ENCODE measurements around the gene COL16A1.

COL16A1 gene

DNA sequence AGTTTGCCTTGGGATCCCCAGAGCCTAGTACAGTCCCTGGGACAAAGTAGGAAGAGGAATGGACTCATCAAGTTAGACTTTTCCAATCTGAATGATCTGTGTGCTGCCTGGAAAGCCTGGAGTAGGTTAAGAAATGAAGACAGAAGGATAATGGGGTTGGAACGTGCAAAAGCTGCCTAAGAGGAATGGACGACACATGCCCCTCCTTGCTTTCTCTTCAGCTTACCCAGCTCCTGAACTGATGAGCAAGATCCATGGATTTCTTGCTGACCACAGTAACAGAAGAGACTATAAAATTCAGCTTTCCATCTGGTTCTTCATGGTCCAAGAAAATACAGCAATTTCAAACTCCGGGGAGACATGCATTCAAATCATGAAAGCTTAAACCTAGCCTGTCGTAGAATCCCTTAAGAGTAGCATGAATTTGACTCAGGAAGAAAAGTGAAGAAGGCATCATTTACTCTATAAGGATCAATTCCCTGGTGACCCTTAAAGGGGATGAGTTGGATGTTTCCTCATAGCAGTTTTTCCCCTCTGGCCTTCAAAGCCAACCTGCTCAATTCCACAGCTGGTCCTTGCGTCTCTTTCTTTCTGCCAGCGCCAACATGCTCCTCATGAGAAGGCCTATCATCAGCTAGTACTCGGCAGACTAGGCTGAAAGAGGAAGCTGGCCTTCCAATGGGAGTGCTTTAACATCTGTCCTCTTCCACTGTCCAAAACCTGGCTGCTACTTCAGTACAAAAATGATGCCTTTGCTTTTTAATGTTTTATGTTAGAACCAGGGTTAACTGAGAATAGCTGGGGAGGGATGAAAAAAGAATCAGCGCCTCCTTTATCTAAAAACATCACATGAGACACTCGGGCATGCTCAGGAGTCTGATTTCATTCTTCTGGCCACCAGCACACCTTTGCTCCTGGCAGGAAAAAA, 53.4 kb downstream of the COL16A1 start:
- DNase-seq (ENCODE audit: low read depth in 2 of 2, low spot score in 1 of 2): no peak

DNA sequence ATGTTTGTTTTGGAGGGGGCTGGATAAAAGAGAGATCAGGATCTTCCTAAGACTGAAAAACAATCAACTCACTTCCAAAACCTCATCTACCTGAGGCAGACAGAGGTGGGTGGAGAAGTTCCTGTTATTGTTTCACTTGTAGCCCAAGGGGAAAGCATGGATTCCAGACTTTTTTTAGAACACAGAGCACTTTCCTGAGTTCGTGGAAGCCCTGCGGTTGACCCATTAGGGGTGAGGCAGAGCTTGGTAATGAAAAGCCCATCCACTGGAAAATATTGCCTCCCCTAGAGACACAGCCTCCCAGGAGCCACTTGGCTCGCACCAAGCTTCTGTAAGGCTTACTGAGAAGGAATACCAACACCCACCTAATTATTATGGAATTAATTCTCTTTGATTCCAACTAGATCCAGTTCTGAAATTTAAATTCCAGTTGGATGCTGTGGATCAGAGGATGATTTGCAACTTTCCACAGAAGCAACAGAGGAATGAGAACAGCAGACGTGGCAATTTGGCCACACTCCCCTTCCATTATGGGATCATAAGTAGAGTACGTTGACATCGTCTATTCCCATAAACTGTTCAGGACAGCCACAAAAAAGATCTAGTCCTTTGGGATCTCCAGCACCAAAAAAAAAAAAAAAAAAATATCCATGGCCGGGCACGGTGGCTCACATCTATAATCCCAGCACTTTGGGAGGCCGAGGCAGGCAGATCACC, 55.0 kb downstream of the COL16A1 start:
- DNase-seq (ENCODE audit: low read depth in 2 of 2, low spot score in 1 of 2): no peak

DNA sequence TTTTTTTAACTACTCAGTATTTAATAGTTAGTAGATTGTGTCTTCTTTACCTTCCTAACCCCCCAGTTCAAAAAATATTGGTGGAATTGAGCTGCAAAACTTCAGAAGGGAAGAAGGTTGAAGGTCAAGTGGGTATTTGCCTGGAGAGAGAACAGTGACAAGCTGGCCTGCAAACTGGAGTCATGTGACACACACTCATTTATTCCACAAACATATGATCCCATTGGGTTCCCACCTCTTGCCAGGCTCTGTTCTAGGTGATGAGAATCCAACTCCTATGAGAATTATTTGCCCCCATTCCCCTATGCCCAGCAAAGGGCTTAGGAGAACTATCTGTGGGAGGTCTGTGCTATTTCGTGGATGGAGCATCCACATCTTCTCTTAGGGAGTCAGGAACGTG, 55.6 kb downstream of the COL16A1 start:
- no peak for DNase-seq (ENCODE audit: low read depth in 2 of 2, low spot score in 1 of 2)

DNA sequence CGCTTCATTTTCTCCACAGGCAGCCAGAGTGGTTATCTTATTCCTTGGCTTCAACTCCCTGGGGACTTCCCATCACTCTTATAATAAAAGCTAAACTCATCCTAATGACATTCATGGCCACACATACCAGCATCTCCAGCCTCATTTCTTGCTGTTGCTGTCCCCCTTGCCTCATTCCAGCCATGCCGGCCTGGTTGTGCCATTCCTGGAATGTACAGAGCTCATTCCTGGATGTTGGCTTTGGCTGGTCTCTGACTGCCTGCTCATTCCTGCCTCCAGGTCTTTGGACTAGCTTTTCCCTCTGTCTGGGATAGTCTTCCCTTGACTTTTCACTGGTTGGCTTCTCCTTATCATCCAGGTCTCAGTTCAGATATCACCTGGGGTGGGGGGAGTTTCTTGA, 56.7 kb downstream of the COL16A1 start:
- DNase-seq (ENCODE audit: low read depth in 2 of 2, low spot score in 1 of 2): no peak

DNA sequence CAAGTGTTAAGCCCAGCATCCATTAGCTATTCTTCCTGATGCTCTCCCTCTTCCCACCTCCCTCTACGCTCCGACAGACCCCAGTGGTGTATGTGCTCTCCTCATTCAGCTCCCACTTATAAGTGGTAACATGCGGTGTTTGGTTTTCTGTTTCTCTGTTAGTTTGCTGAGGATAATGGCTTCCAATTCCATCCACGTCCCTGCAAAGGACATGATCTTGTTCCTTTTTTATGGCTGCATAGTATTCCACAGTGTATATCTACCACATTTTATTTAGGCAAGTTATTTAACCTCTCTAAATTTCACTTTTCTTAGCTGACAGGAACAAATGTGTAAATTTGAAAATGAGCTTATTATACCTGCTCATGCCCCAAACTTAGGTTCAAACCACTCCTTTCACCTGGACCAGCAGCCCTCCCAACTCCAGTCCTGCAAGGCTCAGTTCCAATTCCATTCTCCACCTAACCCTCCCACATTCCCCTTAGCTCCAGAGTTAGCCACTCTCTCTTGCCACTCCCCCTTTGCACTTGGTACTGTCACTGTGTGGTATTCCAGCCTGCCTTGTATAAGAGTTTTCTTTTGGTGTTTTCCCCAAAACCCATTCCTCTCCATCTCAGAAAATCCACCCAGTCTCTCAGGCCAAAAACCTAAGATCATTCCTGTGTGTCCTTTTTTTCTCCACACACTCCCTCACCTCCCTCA, 57.4 kb downstream of the COL16A1 start:
- no peak for DNase-seq (ENCODE audit: low read depth in 2 of 2, low spot score in 1 of 2)

DNA sequence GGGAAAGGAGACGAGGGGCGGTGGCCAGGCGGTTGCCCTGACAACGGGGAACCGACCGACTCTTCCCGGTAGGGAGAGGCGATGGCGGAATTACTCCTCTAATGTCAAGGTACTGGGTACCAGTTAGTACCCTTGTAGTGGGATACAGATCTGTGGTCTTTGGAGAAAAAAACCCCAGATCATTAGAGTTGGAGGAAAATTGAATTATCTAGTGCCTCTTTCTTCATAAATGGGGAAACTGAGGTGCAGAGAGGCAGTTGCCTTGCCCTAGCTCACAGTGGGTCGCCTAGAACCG, 58.6 kb downstream of the COL16A1 start:
- no peak for DNase-seq (ENCODE audit: low read depth in 2 of 2, low spot score in 1 of 2)

DNA sequence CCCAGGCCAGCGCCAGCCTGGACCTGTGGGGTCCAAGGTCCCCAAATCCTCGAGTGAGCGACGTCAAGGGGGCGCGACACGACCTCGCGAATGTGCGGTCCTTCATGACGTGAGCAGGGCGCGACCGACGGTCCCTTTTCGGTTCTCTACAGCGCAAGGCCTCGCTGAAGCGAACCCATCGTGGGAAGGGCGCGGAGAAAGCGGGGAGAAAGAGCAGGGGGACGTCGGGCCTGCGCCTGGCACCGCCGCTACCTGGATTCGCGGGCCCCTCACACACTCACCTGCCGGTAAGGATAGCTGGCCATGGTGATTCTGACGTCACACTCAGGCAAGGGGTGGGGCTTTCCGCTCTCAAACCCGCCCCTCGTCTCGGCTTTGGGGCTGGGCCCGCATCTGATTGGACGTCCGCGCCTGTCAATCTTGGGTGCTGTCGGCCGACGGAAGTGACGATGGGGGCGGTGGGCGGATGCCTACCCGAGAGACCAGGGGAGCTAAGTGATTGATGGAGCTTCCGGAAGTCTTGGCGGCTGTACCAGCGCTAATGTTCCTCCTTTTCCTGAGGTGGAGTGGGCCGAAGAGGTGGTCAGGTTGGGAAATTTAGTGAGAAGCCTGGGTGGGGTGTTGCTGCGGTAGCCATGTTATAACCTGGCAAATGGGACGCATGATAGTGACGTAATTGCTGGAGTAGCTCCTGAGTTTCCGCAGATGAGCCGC, 59.1 kb downstream of the COL16A1 start, which contains the start of gene PEF1:
Gene PEF1 (minus strand): TSS at position 317 of the 714 bp plus-strand sequence. CDS start 12 bp downstream, at position 305.
- peak; percentile 98 for DNase-seq (ENCODE audit: low read depth in 2 of 2, low spot score in 1 of 2)

DNA sequence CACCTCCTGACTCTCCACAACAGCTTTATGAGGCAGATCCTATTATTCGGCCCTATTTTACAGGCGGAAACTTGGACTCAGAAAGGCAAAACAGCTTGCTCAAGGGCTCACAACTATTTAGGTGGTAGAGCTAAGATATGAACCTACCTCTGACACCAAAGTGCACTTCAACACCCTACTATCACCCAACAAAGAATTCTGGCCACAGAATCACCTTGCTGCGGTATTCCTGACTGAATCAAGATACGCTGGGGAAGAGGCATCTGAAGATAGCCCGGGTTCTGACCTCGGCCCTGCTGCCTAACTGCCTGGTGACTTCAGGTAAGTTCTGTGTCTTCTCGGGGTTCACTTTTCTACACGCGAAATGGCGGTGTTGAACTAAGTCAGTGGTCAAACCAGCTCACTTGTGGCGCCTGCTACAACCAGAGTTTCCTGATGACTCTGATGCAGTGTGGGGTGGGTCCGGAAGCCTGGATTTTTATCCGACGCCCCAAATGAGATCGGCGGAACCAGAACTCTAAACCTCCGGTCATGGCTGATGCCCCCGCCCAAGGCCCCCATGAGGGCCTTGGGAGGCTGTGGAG, 59.7 kb downstream of the COL16A1 start:
- DNase-seq (ENCODE audit: low read depth in 2 of 2, low spot score in 1 of 2): peak in 1 of 2 donors; percentile 10

DNA sequence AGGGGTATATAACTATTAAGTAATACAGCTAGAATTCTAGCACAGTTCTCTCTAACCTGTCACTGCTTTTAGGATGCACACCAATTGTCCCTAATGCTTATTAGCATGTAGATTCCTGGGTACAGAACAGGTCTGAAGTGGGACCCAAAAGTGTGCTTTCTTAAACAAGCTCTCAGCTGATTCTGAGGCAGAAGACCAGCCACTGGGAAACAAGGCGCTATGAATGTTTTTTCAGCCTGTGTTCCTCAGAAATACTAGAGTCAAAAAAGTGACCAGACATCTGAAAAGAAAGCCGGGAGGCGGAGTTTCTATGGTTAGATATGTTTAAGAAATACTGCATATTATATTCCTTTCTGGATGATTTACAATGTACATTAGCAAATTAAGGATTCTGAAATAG, 60.9 kb downstream of the COL16A1 start:
- DNase-seq (ENCODE audit: low read depth in 2 of 2, low spot score in 1 of 2): no peak

DNA sequence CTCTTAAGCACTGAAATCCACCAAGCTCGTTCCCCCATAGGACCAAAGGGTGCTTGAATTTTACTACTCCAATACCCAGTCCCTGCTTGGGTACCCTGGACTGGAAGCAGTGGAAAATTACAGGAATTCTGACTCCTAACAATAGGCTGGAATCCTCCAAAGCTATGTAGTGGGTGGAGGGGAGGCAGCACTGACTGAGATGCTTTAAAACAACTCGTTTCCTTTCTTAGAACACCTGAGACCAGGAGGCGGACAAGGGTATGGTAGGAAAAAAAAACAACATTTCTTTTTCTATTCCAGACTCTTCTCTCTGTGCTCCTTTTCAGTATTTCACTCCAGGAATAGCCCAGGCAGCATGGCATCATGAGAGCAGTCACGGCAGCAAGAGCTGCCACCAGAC, 61.5 kb downstream of the COL16A1 start:
- no peak for DNase-seq (ENCODE audit: low read depth in 2 of 2, low spot score in 1 of 2)

DNA sequence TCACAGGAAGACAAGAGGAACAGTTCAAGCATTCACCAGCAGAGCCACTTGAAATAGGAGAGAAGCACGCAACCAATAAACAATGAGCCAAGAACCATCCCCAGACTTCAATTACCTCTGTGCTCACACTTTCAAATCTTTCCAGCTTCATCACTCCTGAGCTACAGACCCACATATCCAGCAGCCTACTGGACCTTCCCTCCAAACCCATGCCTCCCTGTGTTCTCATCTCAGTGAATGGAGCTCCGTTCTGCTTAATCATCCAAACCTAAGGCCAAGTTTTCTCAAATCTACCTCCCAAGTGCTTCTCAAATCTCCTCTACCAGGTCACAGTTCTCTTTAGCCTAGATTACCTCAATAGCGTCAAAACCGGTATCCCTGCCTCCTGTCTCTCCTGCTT, 62.9 kb downstream of the COL16A1 start:
- no peak for DNase-seq (ENCODE audit: low read depth in 2 of 2, low spot score in 1 of 2)

DNA sequence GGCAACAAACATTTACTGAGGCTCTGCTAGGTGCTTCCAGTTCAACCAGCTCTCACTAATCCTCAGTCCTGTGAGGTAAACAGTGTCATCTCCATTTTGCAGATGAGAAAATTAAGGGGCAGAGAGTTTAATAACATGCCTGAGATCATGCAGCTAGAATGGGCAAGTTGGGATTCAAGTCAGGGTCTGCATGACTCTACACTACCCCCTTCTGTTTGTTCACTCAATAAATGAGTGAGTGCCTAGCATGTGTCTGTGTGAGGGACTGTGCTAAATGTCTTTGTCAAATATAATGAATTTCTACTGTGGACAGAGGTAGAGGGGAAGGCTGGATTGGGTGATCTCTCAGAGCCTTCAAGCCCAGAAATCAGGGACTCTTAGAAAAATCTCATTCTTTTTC, 63.6 kb downstream of the COL16A1 start:
- no peak for DNase-seq (ENCODE audit: low read depth in 2 of 2, low spot score in 1 of 2)

DNA sequence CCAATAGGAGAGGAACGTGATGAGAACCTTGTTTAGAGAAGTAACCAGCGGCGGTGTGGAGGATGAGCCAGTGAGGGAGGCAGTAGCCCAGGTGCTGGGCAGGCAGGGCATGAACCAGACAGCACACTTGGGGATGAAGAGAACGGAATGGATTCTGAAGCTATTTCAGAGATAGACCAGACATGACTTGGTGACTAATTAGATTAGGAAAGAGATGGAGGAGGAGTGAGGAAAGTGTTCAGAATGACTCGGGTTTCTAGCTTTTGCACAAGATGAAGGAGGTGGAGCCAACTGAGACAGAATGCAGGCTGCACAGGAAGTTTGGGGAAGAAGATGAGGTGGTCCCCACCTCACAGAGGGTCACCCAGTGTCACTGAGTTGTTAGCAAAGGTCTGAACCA, 64.3 kb downstream of the COL16A1 start:
- DNase-seq (ENCODE audit: low read depth in 2 of 2, low spot score in 1 of 2): no peak

DNA sequence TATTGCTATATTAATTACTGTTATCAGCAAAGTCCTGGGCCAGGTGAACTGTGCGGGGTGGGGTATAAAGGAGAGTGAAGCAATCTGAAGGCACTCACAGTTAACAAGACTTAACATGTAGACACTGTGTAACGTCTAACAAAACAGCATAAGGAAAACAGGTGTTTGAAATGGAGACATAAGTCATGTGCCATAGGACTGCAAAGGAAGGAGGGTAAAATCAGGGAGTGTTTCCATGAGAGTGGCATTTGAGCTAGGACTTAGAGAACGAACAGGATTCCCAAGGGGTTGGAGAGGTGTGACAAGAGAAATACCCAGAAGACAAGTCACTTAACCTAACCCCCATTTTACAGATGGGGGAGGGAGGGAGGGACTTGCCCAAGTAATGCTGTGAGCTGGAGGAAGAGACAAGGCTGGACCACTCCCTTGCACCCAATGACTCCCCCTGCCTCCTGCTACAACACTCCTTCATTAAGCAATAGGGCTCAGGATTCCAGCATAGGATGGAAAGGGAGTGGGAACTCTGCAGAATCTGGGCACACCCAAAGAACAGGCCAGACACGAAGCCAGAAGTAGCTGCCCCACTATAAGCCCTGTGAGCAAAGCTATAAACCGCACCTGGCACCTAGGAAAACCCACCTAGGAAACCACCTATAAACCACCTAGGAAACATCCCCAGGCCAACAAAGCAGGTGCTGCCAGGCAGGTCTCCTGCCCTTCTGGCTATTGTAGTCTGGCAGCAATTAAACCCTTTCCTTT, 65.7 kb downstream of the COL16A1 start:
- no peak for DNase-seq (ENCODE audit: low read depth in 2 of 2, low spot score in 1 of 2)

DNA sequence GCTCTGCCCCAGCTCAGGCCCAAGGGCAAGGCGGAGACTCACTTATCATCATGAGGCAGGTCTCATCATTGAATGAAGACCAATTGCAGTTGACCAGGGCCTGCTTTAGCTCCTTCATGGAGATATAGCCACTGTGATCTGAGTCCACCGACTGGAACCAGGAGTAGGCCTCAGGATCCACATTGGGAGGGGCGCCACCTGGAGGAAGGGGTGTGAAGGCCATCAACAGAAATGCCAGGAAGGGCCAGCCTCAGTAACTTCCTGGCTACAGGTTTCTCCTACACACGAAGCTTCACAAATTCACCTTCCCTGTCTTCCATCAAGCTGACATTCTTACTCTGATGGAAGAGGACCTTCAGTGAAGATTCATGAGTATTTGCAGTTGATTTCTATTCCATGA, 70.7 kb downstream of the COL16A1 start:
- no peak for DNase-seq (ENCODE audit: low read depth in 2 of 2, low spot score in 1 of 2)

DNA sequence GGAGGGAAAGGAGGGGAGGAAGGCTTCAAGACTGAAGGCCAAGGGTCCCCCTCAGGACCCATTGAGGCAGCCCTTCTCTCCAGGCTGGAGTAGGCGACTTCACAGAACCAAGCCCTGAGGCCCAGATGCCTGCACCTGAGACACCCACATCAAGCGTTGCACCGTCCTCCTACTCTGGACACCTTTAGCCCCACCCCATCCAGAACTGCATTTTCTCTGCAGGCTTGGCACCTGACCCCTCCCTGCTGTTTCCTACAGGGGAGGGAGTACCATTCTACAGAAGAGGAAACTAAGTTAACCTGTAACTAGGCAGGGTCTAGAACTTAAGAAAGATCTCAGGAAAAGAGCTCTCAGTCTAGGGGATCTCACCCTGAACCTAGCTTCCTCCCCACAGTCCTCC, 71.2 kb downstream of the COL16A1 start:
- no peak for DNase-seq (ENCODE audit: low read depth in 2 of 2, low spot score in 1 of 2)

DNA sequence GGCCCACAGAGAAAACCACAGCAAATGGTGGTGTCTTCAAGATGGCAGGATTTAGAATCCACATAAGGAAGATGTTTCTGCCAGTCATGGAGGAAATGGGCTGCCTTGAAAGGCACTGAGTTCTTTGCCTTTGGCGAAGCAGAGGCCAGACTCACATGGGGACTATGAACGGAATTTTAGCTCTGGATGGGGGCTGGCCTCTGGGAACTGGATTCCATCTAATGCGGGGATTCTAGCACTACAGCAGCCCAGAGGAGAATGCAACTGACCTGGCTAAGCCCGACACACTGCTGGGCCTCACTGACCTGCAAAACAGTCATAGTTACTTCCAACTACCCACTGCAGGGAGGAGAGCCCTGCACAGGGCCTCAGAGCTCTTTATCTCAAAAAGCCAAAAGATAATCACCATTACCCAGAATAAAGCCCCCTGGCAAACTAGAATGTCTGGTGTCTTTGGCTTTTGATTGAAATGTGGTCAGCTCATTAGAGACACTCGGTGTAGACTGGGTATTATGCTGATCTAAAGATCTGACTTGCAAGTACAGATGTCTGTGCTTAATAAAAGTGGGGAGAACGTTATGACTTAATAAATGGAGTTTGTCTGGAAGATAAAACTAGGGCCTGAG, 74.8 kb downstream of the COL16A1 start:
- no peak for DNase-seq (ENCODE audit: low read depth in 2 of 2, low spot score in 1 of 2)

DNA sequence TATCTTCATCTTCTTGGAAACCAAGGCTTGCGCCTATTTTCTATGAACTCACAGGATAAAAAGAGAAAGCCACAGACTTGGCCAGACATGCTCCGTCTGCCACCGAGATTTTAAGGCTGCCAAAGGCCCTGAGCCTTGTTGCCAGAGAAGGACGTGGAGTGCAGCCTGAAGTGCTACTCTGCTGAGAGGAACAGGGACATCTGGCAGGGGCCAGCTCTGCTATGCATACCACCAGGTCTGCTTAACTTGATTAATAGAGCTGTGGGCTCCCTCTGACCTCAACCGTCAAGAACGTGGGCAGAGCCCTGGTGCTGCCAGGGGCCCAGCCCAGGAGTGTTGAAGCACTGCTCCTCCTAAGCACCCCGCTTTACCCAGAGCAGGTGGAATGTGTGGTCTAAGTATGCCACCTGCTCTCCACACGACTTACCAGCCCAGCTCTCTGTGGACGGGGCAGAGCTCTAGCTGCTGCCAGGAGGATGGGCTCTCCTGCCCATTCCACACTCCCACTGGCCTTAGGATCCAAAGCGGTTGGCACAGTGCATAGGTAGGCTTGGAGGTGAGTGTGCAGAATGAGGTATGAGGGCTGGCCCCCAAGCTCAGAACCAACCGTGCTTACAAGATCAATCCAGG, 75.8 kb downstream of the COL16A1 start:
- DNase-seq (ENCODE audit: low read depth in 2 of 2, low spot score in 1 of 2): no peak

DNA sequence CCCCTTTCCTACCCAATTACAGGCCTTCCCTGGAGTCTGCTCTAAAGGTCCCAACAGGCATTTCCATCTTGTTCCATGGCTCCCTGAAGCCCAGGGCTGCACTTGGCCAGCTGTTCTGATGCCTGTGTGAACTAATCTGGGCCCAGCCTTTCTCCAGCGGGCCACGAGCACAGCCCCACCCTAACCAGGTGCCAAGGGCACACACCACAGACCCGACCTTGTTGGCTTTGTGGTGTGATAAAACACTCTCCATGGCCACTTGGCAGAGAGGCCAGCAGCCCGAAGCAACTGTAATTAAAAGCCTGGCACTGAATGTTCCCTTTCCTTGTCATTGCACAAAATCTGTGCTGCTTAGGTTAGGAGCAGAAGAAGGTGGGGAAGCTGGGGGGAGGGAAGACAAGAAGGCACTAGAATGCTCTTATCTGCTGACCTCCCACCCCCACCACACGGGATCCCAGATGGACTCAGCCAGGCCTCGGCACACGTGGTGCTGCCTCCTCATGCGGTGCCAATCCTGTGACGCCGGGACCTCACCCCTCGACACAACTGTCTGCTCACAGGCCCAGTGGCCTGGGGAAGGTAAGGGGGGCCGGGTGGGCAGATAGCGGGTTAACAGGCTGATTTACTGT, 76.4 kb downstream of the COL16A1 start:
- no peak for DNase-seq (ENCODE audit: low read depth in 2 of 2, low spot score in 1 of 2)
